ENCODE data around the gene NTM.

NTM gene

DNA sequence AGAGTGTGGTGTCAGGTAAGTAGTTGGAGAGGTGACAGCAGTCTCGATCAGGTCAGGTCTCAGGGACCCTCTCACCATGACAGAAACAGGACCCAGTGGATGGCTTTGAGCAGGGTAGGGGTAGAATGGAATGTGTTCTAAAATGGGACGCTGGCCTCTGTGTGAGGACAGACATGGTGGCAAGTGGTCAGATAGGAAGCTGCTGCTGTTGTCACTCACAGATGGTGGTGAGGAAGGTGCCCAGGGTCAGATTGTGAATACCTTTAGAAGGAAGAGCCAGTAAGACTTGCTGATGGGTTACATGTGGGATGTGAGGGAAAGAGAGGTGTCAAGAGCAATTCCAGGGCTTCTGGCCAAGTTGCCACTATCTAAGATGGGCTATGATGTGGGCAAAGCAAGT is 596.3 kb downstream of the NTM start:
- Histone ChIP-seq H3K36me3 (ENCODE audit: control insufficient read depth in 2 of 2, insufficient read depth in 1 of 2, low read length in 2 of 2) (no peaks in the 10 kb centered on the region), H3K4me3 (ENCODE audit: low read depth, low read length) (no peak overlapping the region), H3K4me1 (ENCODE audit: control insufficient read depth, insufficient read depth, low read length) (peaks cover 5% of the 10 kb centered on the region; the same call in 1 of the 2 replicates), H3K27ac (ENCODE audit: extremely low read depth, low read depth, low read length) (no peak overlapping the region), H3K9me3 (ENCODE audit: control insufficient read depth, insufficient read depth, low read depth, low read length) (no peaks in the 10 kb centered on the region)
- ChIA-PET POLR2A (no interaction called here), CTCF (interaction anchor here (0.5 to 1.4 kb wide), 2 partner anchors 18 to 278 kb away, joined by 3 read pairs; no protein-coding TSS in a partner anchor)
- TF ChIP-seq GLI4 (tag by site-specific recombination; IDR thresholded peaks at IDR 0.05) = no peak
- no peak for TF ChIP-seq ZNF791 (tag by site-specific recombination; IDR thresholded peaks at IDR 0.05)
- no peak for TF ChIP-seq ZNF621 (tag by site-specific recombination; IDR thresholded peaks at IDR 0.05)
- TF ChIP-seq ZNF302 (tag by site-specific recombination; IDR thresholded peaks at IDR 0.05; ENCODE audit: low read depth) = no peak
- TF ChIP-seq, protein P1, sequence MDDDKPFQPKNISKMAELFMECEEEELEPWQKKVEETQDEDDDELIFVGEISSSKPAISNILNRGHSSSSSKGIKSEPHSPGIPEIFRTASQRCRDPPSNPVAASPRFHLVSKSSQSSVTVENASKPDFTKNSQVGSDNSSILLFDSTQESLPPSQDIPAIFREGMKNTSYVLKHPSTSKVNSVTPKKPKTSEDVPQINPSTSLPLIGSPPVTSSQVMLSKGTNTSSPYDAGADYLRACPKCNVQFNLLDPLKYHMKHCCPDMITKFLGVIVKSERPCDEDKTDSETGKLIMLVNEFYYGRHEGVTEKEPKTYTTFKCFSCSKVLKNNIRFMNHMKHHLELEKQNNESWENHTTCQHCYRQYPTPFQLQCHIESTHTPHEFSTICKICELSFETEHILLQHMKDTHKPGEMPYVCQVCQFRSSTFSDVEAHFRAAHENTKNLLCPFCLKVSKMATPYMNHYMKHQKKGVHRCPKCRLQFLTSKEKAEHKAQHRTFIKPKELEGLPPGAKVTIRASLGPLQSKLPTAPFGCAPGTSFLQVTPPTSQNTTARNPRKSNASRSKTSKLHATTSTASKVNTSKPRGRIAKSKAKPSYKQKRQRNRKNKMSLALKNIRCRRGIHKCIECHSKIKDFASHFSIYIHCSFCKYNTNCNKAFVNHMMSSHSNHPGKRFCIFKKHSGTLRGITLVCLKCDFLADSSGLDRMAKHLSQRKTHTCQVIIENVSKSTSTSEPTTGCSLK (tag by site-specific recombination; IDR thresholded peaks at IDR 0.05) = no peak
- TF ChIP-seq, protein P2, sequence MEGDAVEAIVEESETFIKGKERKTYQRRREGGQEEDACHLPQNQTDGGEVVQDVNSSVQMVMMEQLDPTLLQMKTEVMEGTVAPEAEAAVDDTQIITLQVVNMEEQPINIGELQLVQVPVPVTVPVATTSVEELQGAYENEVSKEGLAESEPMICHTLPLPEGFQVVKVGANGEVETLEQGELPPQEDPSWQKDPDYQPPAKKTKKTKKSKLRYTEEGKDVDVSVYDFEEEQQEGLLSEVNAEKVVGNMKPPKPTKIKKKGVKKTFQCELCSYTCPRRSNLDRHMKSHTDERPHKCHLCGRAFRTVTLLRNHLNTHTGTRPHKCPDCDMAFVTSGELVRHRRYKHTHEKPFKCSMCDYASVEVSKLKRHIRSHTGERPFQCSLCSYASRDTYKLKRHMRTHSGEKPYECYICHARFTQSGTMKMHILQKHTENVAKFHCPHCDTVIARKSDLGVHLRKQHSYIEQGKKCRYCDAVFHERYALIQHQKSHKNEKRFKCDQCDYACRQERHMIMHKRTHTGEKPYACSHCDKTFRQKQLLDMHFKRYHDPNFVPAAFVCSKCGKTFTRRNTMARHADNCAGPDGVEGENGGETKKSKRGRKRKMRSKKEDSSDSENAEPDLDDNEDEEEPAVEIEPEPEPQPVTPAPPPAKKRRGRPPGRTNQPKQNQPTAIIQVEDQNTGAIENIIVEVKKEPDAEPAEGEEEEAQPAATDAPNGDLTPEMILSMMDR (tag by site-specific recombination; IDR thresholded peaks at IDR 0.05) = no peak
- no peak for TF ChIP-seq MYNN (tag by site-specific recombination; IDR thresholded peaks at IDR 0.05; ENCODE audit: borderline replicate concordance)
- TF ChIP-seq, protein P3, sequence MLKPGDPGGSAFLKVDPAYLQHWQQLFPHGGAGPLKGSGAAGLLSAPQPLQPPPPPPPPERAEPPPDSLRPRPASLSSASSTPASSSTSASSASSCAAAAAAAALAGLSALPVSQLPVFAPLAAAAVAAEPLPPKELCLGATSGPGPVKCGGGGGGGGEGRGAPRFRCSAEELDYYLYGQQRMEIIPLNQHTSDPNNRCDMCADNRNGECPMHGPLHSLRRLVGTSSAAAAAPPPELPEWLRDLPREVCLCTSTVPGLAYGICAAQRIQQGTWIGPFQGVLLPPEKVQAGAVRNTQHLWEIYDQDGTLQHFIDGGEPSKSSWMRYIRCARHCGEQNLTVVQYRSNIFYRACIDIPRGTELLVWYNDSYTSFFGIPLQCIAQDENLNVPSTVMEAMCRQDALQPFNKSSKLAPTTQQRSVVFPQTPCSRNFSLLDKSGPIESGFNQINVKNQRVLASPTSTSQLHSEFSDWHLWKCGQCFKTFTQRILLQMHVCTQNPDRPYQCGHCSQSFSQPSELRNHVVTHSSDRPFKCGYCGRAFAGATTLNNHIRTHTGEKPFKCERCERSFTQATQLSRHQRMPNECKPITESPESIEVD (tag by site-specific recombination; IDR thresholded peaks at IDR 0.05) = no peak
- no peak for TF ChIP-seq WT1 (tag by site-specific recombination; IDR thresholded peaks at IDR 0.05)
- TF ChIP-seq, protein P4, sequence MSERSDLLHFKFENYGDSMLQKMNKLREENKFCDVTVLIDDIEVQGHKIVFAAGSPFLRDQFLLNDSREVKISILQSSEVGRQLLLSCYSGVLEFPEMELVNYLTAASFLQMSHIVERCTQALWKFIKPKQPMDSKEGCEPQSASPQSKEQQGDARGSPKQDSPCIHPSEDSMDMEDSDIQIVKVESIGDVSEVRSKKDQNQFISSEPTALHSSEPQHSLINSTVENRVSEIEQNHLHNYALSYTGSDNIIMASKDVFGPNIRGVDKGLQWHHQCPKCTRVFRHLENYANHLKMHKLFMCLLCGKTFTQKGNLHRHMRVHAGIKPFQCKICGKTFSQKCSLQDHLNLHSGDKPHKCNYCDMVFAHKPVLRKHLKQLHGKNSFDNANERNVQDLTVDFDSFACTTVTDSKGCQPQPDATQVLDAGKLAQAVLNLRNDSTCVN (tag by site-specific recombination; optimal IDR thresholded peaks at IDR 0.05) = no peak
- TF ChIP-seq TCF7L2 (IDR thresholded peaks at IDR 0.05; ENCODE audit: borderline replicate concordance, low read depth, low read length) = no peak
- TF ChIP-seq ZNF174 (tag by site-specific recombination; IDR thresholded peaks at IDR 0.05) = no peak
- TF ChIP-seq SP2 (tag by site-specific recombination; IDR thresholded peaks at IDR 0.05) = no peak
- no peak for TF ChIP-seq ZNF175 (tag by site-specific recombination; IDR thresholded peaks at IDR 0.05)
- no peak for TF ChIP-seq KLF8 (tag by site-specific recombination; IDR thresholded peaks at IDR 0.05)
- no peak for TF ChIP-seq ZNF350 (tag by site-specific recombination; IDR thresholded peaks at IDR 0.05)
- no peak for TF ChIP-seq ZNF114 (tag by site-specific recombination; IDR thresholded peaks at IDR 0.05)
- no peak for TF ChIP-seq ZNF626 (tag by site-specific recombination; IDR thresholded peaks at IDR 0.05)

DNA sequence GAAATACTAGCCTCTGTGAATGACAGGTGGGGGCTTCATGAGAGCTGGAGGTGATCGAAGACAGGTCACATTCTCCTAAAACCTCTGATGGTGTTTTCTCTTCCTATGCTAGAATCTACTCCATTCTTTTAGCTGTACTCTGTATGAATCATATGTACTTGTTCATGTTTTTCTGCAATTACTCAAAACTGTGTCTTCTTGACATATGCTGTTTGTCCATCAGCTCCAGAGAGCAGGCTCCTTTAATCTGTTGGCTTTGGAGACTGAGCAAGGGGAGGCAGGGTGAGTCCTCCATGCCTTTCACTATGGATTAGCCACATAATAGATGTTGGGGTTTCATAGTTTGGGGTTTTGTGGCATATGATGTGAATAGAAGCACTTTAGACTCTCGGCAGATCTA is 598.8 kb downstream of the NTM start:
- Histone ChIP-seq H3K4me1 (ENCODE audit: control insufficient read depth, insufficient read depth, low read length) (peaks cover 5% of the 10 kb centered on the region; the same call in 1 of the 2 replicates), H3K36me3 (ENCODE audit: control insufficient read depth in 2 of 2, insufficient read depth in 1 of 2, low read length in 2 of 2) (no peaks in the 10 kb centered on the region), H3K9me3 (ENCODE audit: control insufficient read depth, insufficient read depth, low read depth, low read length) (no peaks in the 10 kb centered on the region), H3K4me3 (ENCODE audit: low read depth, low read length) (no peak overlapping the region), H3K27ac (ENCODE audit: extremely low read depth, low read depth, low read length) (no peak overlapping the region)
- no peak for TF ChIP-seq ZNF596 (tag by site-specific recombination; IDR thresholded peaks at IDR 0.05)
- TF ChIP-seq, protein P5, sequence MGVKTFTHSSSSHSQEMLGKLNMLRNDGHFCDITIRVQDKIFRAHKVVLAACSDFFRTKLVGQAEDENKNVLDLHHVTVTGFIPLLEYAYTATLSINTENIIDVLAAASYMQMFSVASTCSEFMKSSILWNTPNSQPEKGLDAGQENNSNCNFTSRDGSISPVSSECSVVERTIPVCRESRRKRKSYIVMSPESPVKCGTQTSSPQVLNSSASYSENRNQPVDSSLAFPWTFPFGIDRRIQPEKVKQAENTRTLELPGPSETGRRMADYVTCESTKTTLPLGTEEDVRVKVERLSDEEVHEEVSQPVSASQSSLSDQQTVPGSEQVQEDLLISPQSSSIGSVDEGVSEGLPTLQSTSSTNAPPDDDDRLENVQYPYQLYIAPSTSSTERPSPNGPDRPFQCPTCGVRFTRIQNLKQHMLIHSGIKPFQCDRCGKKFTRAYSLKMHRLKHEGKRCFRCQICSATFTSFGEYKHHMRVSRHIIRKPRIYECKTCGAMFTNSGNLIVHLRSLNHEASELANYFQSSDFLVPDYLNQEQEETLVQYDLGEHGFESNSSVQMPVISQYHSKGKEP (tag by site-specific recombination; IDR thresholded peaks at IDR 0.05) = no peak
- no peak for TF ChIP-seq ZNF555 (tag by site-specific recombination; conservative IDR thresholded peaks at IDR 0.05)
- TF ChIP-seq ZNF610 (tag by site-specific recombination; IDR thresholded peaks at IDR 0.05; ENCODE audit: borderline replicate concordance) = no peak
- TF ChIP-seq ZXDB (tag by site-specific recombination; IDR thresholded peaks at IDR 0.05) = no peak
- TF ChIP-seq ZNF174 (tag by site-specific recombination; IDR thresholded peaks at IDR 0.05) = no peak
- TF ChIP-seq ZNF621 (tag by site-specific recombination; IDR thresholded peaks at IDR 0.05) = no peak
- TF ChIP-seq ZNF514 (tag by site-specific recombination; IDR thresholded peaks at IDR 0.05) = no peak
- no peak for TF ChIP-seq ZNF426 (tag by site-specific recombination; IDR thresholded peaks at IDR 0.05)
- no peak for TF ChIP-seq RBAK (tag by site-specific recombination; IDR thresholded peaks at IDR 0.05)
- no peak for TF ChIP-seq ZNF214 (tag by site-specific recombination; IDR thresholded peaks at IDR 0.05; ENCODE audit: borderline replicate concordance)
- POLR2A ChIA-PET = no interaction called here
- CTCF ChIA-PET = no interaction called here

All from HEK293 (cell line).